Liver (tissue), 9 donors: ENCODE results near the gene MEGF11. TPM values are rescaled to one million over a fixed set of nuclear protein-coding genes. Genes with fewer than 3 reads are reported as not detected.

Experiments
- DNase-seq: peaks from one replicate; pipeline ENCODE4 v3.0.0-alpha.2; 2017; ENCODE audit warnings: low spot score
- H3K27ac ChIP-seq, 2 donors: one replicate each; pipeline ENCODE4 v1.7.0; 2013; ENCODE audit warnings: inconsistent platforms in 2 of 2, low read length in 2 of 2, control low read depth in 1 of 2, low read depth in 1 of 2, mild to moderate bottlenecking in 1 of 2
- H3K27me3 ChIP-seq, 4 donors: one replicate each; pipeline versions ENCODE4 v1.6.1 to v1.7.0; 2013; ENCODE audit warnings: low read length in 3 of 4, inconsistent platforms in 1 of 4, mild to moderate bottlenecking in 1 of 4, moderate library complexity in 1 of 4; ENCODE audit not compliant: control insufficient read depth in 4 of 4, insufficient read depth in 4 of 4
- H3K36me3 ChIP-seq, 4 donors: one replicate each; pipeline versions ENCODE4 v1.6.1 to v1.7.0; 2013; ENCODE audit warnings: low read length in 3 of 4, mild to moderate bottlenecking in 3 of 4, low read depth in 1 of 4, moderate library complexity in 1 of 4; ENCODE audit not compliant: control insufficient read depth in 4 of 4, insufficient read depth in 3 of 4
- H3K4me1 ChIP-seq, 4 donors: one replicate each; pipeline versions ENCODE4 v1.6.1 to v1.7.0; 2013; ENCODE audit warnings: low read length in 3 of 4, mild to moderate bottlenecking in 3 of 4, moderate library complexity in 1 of 4; ENCODE audit not compliant: control insufficient read depth in 4 of 4, insufficient read depth in 4 of 4
- H3K4me3 ChIP-seq, 3 donors: one replicate each; pipeline versions ENCODE4 v1.6.1 to v1.7.0; 2013; ENCODE audit warnings: low read length in 3 of 3, control low read depth in 1 of 3, low read depth in 1 of 3, mild to moderate bottlenecking in 1 of 3
- H3K9ac ChIP-seq, 2 donors: one replicate each; pipeline ENCODE4 v1.7.0; 2013; ENCODE audit warnings: low read length in 2 of 2, mild to moderate bottlenecking in 2 of 2, moderate library complexity in 2 of 2, control low read depth in 1 of 2, low read depth in 1 of 2
- H3K9me3 ChIP-seq, 4 donors: one replicate each; pipeline versions ENCODE4 v1.6.1 to v1.7.0; 2013; ENCODE audit warnings: low read length in 3 of 4; ENCODE audit not compliant: control insufficient read depth in 4 of 4
- ATF3 ChIP-seq: IDR thresholded peaks from 2 replicates; pipeline ENCODE4 v1.6.1; 2016; ENCODE audit warnings: antibody characterized with exemption
- CTCF ChIP-seq: fragments of 150-350 bp; IDR thresholded peaks from 2 replicates; pipeline ENCODE4 v1.5.1; 2017; ENCODE audit warnings: improper control_type of control experiment, low read depth, low read length; ENCODE audit not compliant: missing input control
- EGR1 ChIP-seq, 2 donors: IDR thresholded peaks; 2 replicates each; pipeline ENCODE4 v1.6.1; 2016 to 2018; ENCODE audit warnings: antibody characterized with exemption in 2 of 2, low read depth in 2 of 2
- FOXA1 ChIP-seq: IDR thresholded peaks from 2 replicates; pipeline ENCODE4 v1.6.1; 2016; ENCODE audit warnings: antibody characterized with exemption
- FOXA2 ChIP-seq: IDR thresholded peaks from 2 replicates; pipeline ENCODE4 v1.6.1; 2016; ENCODE audit warnings: antibody characterized with exemption
- GABPA ChIP-seq, 2 donors: IDR thresholded peaks in 1 of 2; conservative IDR thresholded peaks in 1 of 2; 2 replicates each; pipeline ENCODE4 v1.6.1; 2016; ENCODE audit warnings: antibody characterized with exemption in 2 of 2, mild to moderate bottlenecking in 1 of 2, moderate library complexity in 1 of 2
- HNF4A ChIP-seq, 2 donors: conservative IDR thresholded peaks; 2 replicates each; pipeline ENCODE4 v1.6.1; 2016; ENCODE audit warnings: antibody characterized with exemption in 2 of 2, mild to moderate bottlenecking in 2 of 2
- HNF4G ChIP-seq: IDR thresholded peaks from 2 replicates; pipeline ENCODE4 v1.6.1; 2016; ENCODE audit warnings: antibody characterized with exemption
- JUND ChIP-seq, 2 donors: IDR thresholded peaks; 2 replicates each; pipeline ENCODE4 v1.6.1; 2016; ENCODE audit warnings: antibody characterized with exemption in 2 of 2
- MAX ChIP-seq: IDR thresholded peaks from 2 replicates; pipeline ENCODE4 v1.6.1; 2016; ENCODE audit warnings: antibody characterized with exemption
- NR2F2 ChIP-seq: IDR thresholded peaks from 2 replicates; pipeline ENCODE4 v1.6.1; 2016; ENCODE audit warnings: antibody characterized with exemption
- RAD21 ChIP-seq, 2 donors: IDR thresholded peaks; 2 replicates each; pipeline ENCODE4 v1.6.1; 2016; ENCODE audit warnings: antibody characterized with exemption in 2 of 2, mild to moderate bottlenecking in 2 of 2
- REST ChIP-seq: IDR thresholded peaks from 2 replicates; pipeline ENCODE4 v1.6.1; 2016; ENCODE audit warnings: antibody characterized with exemption, mild to moderate bottlenecking
- RXRA ChIP-seq, 2 donors: IDR thresholded peaks; 2 replicates each; pipeline ENCODE4 v1.6.1; 2017 to 2018; ENCODE audit warnings: antibody characterized with exemption in 2 of 2, mild to moderate bottlenecking in 1 of 2
- SP1 ChIP-seq: IDR thresholded peaks from 2 replicates; pipeline ENCODE4 v1.6.1; 2018; ENCODE audit warnings: antibody characterized with exemption, mild to moderate bottlenecking
- TAF1 ChIP-seq: conservative IDR thresholded peaks from 2 replicates; pipeline ENCODE4 v1.6.1; 2016; ENCODE audit warnings: antibody characterized with exemption, mild to moderate bottlenecking
- YY1 ChIP-seq: IDR thresholded peaks from 2 replicates; pipeline ENCODE4 v1.6.1; 2016; ENCODE audit warnings: antibody characterized with exemption, mild to moderate bottlenecking
- ZBTB33 ChIP-seq: IDR thresholded peaks from 2 replicates; pipeline ENCODE4 v1.6.1; 2016; ENCODE audit warnings: antibody characterized with exemption
- WGBS: extraction: QIAGEN DNeasy Blood & Tissue Kit; methylation state at CpG from one replicate; pipeline ENCODE4 v1.1.7; 2013; 5-methylcytosine and 5-hydroxymethylcytosine counted together
- polyA plus RNA-seq, 2 donors: library from polyadenylated mRNA; stranded (reverse) in 1 of 2; unstranded in 1 of 2; fragments of 200-250 nt in 1 of 2; fragments of >200 nt in 1 of 2; fragmentation: Nextera tagmentation in 1 of 2; extraction: Ambion mirVana in 1 of 2; gene quantifications; one replicate each; pipeline versions ENCODE4 v1.2.1 to v1.2.3, GENCODE V29; 2013 to 2015
- total RNA-seq, 2 donors: library from RNA; depleted of rRNA; stranded (reverse); fragments of >200 nt; gene quantifications; one replicate each; pipeline ENCODE4 v1.2.3, GENCODE V29; 2014
- donor health status: healthy.
- donor health status: healthy.
- donor health status: healthy.
- donor health status: healthy.
- donor health status: healthy.

MEGF11 gene
- total and polyA plus RNA-seq, 4 donors = under 0.01 to 0.51 (median 0.03) TPM; not detected in 1

- peaks cover 0 to 19% (median 17%) of the 10 kb centered on the region in 4 donors for H3K4me1 ChIP-seq
- no peak overlapping the region for H3K27ac ChIP-seq
- H3K4me3 ChIP-seq = no peak overlapping the region
- DNase-seq = no peak
- H3K9me3 ChIP-seq = no peaks in the 10 kb centered on the region
- no peak overlapping the region for H3K9ac ChIP-seq
- no peak for TF ChIP-seq NR2F2
- TF ChIP-seq SP1 = no peak
- TF ChIP-seq HNF4G = no peak
- TF ChIP-seq ZBTB33 = no peak
- TF ChIP-seq YY1 = no peak
- no peaks in the 10 kb centered on the region for H3K27me3 ChIP-seq
- no peaks in the 10 kb centered on the region for H3K36me3 ChIP-seq
Measured at GRCh38 chr15:66290518-66290917, 37.0 kb upstream of the MEGF11 start.

- no peaks in the 10 kb centered on the region for H3K9me3 ChIP-seq
- peaks cover 0 to 19% (median 15%) of the 10 kb centered on the region in 4 donors for H3K4me1 ChIP-seq
- no peaks in the 10 kb centered on the region for H3K27me3 ChIP-seq
- TF ChIP-seq ATF3 = no peak
- TF ChIP-seq RAD21 (IDR thresholded peaks at IDR 0.05) = no peak
- no peak for TF ChIP-seq REST
- TF ChIP-seq SP1 = no peak
- no peak for TF ChIP-seq FOXA2
- no peak for TF ChIP-seq TAF1
- no peak for TF ChIP-seq NR2F2
- no peak for TF ChIP-seq HNF4A (conservative IDR thresholded peaks at IDR 0.05)
- no peak for TF ChIP-seq MAX
- no peak for TF ChIP-seq YY1
- no peak for TF ChIP-seq EGR1 (IDR thresholded peaks at IDR 0.05; ENCODE audit: low read depth in 2 of 2)
- no peak for TF ChIP-seq JUND (IDR thresholded peaks at IDR 0.05)
- no peak for TF ChIP-seq CTCF
- no peak for TF ChIP-seq RXRA (IDR thresholded peaks at IDR 0.05)
- TF ChIP-seq HNF4G = no peak
- TF ChIP-seq GABPA (IDR thresholded peaks at IDR 0.05 in 1 of 2, conservative IDR thresholded peaks at IDR 0.05 in 1 of 2) = no peak
- TF ChIP-seq FOXA1 = no peak
- TF ChIP-seq ZBTB33 = no peak
- 96% methylated on average over 3 of the region's 3 CpGs for WGBS
- H3K9ac ChIP-seq = no peak overlapping the region
- no peaks in the 10 kb centered on the region for H3K36me3 ChIP-seq
- H3K27ac ChIP-seq = no peak overlapping the region
- DNase-seq = no peak
- H3K4me3 ChIP-seq = no peak overlapping the region
Measured at GRCh38 chr15:66290007-66290406, 36.5 kb upstream of the MEGF11 start.
